Measurements from ENCODE around the gene RND2.
"Not testable (repeated sequence)": the region's sequence is repeated elsewhere in the genome, so short reads cannot be mapped to it uniquely, and the experiment has no call there.

RND2 gene

DNA sequence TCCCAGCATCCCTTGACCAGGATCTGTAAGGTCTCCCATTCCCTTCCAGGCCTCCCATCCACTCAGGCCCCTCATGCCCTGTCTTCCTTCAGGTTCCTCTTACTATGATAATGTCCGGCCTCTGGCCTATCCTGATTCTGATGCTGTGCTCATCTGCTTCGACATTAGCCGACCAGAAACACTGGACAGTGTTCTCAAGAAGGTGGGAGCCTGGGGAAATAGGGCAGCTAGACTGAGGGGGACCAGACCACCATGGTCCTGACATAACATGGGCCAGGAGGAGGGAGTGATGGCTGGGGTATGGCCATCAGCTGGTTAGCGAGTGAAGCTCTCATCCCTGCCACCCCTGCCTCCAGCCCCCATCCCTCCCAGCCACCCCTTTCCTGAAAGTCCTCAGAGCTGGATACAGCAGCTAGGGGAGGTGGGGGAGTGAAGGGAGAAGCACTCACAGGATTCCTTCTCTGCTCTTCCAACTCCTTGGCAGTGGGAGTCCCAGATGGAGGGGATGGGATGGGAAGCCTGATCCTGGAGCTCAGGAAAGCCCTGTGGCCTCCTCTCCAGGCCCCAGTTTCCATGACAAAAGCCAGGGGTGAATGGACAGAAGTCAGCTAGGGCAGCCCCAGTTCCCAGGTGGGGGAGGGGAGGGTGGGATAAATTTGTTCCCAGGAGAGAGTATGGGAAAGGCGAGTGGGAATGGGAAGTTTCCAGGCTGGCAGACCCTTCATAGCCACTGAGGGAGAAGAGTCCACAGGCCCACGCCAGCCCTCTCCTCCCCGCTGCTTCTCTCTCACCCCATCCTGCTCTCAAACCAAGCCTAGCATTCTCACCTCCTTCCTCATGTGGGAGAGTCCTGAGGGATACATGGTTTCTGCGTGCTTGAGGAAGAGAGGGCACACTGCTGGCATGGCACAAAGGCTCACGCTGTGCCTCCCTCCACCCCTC lies 2.3 kb downstream of the RND2 start:
- DNase-seq (ENCODE audit: low read depth), result no peak

GRCh38 chr17:43028221-43028861 lies 3.3 kb downstream of the RND2 start:
- DNase-seq (ENCODE audit: low read depth), result no peak

DNA sequence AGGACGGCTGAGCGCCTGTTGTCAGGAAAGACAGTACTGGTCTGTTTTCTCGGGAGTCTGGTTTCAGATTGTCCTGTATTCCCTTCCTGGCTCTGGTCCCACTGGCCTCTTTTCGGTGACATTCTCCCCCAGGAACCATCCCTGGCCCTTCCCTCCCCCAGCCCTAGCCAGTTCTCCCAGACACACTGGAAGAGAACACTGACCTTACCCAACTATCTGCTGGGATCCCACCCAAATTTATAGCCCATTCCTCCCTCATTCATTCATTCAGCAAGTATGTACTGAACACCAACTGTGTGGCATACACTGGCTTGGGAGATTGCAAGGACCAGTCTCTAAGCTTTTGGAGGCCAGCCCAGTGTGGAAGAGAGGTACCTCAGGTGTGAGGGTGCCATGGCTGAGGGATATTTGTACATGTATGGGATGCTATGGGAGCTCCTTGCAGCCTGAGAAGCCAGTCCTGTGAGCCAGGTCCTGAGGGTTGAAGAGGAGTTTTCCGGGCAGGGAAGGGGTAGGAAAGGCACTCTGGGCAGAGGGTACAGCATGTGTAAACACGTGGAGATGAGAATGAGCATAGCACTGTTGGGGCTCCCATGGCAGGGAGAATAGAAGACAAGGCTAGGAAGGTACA lies 5.2 kb downstream of the RND2 start:
- no peak for DNase-seq (ENCODE audit: low read depth)

DNA sequence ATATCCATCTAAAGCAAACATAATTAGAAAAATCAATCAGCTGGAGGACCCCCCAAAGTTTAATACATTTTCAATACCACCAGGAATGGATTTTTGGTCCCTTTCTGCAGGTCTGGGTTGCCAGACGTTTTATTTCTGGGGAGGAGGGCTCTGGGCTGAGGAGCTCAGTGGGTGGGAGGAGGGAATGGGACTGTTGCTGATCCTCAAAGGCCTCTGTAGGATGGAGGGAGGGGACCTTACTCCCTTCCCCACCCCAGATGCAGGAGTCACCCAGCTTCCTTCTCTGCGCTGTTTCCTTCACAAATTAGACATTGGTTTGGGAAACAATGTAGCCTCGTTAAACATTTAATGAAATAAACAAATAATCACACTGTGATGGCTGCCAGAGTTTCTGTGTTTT lies 6.6 kb downstream of the RND2 start:
- DNase-seq (ENCODE audit: low read depth), result no peak

GRCh38 chr17:43033948-43034881 lies 9.2 kb downstream of the RND2 start:
- no peak for DNase-seq (ENCODE audit: low read depth)

DNA sequence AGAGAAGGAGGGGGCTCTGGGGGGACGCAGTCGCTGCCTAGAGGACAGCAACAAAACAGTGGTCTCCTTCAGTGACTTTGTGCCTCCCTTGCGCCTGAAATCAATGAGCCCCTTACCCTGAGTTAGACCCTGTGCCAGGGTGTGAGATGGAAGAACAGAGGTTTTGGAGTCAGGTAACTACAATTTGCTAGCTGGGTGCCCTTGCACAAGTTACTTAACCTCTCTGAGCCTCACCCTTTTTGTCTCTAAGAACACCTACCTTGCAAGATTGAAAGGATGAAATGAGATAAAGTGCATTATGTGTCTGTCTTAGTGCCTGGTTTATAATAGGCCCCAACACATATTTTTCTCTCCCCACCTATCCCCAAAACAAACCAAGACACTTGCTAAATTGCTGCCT lies 9.9 kb downstream of the RND2 start:
- DNase-seq (ENCODE audit: low read depth), result no peak

- DNase-seq (ENCODE audit: low read depth), result no peak
Observed at GRCh38 chr17:43039646-43040045, 14.6 kb downstream of the RND2 start.

DNA sequence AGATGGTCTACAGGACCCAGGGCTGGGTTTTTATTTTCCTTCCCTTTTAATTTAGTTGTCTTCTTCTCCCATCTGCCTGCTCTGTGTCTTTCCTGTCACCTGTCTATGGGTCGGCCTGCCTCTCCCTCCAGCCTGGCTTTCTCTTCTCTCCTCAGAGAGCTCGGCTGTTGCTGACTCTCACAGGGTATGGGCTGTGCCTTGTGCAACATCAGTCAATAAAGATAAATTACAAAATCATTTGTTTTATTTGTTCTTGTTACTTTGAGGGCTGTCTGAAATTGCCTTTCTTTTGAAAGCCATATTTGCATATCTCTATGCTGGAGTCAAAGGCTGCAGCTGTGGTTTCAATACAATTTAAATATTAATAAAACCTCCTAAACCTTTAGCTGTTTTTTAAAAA lies 15.6 kb downstream of the RND2 start:
- no peak for DNase-seq (ENCODE audit: low read depth)

DNA sequence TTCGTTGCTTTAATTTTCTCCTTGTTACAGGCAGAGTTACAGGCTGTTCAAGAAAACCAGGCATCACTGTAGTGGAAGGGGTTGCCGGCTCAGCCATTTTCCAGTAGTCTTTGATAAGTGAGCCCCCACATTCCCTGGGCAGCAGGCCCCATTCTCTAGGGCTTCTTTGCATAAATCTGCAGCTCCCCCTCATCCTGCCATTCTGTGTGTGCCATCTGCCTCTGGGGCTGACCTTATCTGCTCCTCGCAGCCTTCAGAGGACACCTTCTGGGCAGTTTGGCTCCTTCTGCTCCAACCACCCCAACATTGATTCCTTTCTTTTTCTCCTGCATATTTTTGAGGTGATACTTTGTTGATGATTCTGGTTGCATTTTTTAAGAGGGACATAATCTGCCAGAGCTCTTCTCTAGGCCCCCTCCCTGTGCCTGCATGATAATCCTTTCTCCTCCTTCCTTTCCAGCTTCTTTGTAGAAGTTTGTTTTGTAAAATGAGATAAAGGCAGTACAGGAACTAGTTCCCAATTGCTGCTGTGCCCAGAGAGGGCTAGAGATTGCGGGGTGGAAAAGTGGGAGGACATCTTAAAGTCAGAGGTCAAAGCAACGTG lies 17.1 kb downstream of the RND2 start:
- DNase-seq (ENCODE audit: low read depth), result no peak

GRCh38 chr17:43043307-43043706 lies 18.3 kb downstream of the RND2 start:
- no peak for DNase-seq (ENCODE audit: low read depth)

DNA sequence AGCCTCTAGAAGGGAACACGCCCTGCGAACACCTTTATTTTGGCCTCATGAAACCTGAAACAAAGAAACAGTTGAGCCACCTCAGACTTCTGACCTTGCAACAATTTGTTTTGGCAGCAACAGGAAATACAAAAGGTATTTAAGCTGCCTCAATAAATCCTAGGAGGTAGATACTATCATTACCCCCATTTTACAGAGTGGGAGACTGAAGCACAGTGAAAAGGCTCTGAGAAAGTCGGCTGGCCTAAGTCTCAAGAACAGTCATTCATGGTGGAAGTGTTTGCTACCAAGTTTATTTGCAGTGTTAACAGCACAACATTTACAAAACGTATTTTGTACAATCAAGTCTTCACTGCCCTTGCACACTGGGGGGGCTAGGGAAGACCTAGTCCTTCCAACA lies 19.0 kb downstream of the RND2 start:
- DNase-seq (ENCODE audit: low read depth), result no peak

DNA sequence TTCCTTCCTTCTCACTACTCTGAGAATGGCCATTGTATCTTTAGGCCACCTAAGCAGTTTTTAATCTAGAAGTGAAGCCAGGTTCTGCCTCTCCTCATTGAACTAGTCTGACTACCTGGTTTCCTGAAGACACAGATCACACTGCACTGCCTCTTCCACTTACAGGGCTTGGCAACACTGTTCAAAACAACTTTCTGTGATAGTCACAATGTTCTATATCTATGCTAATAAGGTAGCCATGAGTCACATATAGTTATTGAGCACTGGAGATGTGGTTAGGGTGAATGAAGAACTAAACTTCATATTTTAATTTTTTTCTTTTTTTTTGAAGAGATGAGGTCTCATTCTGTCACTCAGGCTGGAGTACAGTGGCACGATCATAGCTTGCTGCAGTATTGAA lies 26.9 kb downstream of the RND2 start:
- no peak for DNase-seq (ENCODE audit: low read depth)

GRCh38 chr17:43053008-43053407 lies 28.0 kb downstream of the RND2 start:
- not testable (repeated sequence) for DNase-seq (ENCODE audit: low read depth)

DNA sequence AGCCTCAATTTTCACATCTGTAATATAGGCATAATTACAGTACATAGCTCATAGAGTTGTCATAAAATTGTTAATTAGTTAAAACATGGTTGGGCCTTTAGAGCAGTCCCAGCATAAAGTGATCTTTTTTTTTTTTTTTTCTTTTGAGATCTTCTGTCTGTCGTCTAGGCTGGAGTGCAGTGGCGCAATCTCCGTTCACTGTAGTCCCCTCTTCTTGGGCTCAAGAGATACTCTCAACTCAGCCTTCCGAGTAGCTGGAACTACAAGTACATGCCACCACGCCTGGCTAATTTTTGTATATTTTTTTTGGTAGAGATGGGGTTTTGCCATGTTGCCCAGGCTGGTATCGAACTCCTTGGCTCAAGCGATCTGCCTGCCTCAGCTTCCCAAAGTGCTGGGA lies 31.0 kb downstream of the RND2 start:
- no peak for DNase-seq (ENCODE audit: low read depth)

GRCh38 chr17:43062984-43063638 lies 38.1 kb downstream of the RND2 start:
- no peak for DNase-seq (ENCODE audit: low read depth)

DNA sequence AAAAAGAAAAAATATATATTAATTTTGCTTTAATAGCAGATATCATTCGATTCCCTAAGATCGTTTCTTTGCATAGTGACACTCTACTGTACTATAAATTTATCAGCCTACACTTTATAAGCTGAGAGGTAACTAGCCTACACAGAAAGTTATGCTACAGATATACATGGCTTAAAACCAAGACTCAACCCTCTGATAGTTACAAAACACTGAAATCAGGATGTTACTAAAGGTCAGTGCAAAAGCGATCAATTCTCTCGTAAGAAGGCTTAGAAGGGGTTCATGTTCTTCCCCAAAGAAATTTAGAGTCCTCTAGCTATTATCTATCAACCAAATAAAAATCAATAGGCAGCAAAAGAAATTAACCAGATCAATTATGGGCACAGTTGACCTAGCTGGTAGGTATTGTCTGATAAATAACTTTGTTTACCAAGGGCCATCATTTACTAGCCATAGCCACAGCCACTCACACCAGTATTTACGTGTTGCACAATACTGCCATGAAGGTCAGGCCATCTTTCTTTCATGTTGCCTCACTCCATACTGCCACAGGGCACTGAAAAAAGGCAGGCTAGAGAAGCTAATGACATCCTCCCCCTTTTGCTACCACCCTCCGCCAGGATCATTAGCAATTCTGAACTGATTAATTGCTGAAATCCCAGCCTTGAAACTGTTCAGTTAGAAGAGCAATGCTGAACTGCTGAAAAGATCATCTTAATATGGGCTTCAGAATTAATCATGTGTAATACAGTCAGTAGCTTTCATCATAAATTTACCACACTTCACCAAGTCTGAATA lies 43.7 kb downstream of the RND2 start:
- no peak for DNase-seq (ENCODE audit: low read depth)

- no peak for DNase-seq (ENCODE audit: low read depth)
Observed at GRCh38 chr17:43069368-43069898, 44.4 kb downstream of the RND2 start.

GRCh38 chr17:43070257-43070656 lies 45.2 kb downstream of the RND2 start:
- DNase-seq (ENCODE audit: low read depth), result no peak

DNA sequence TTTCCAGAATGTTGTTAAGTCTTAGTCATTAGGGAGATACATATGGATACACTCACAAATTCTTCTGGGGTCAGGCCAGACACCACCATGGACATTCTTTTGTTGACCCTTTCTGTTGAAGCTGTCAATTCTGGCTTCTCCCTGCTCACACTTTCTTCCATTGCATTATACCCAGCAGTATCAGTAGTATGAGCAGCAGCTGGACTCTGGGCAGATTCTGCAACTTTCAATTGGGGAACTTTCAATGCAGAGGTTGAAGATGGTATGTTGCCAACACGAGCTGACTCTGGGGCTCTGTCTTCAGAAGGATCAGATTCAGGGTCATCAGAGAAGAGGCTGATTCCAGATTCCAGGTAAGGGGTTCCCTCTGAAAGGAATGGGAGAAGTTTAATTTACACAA lies 45.8 kb downstream of the RND2 start:
- no peak for DNase-seq (ENCODE audit: low read depth)

GRCh38 chr17:43074869-43075268 lies 49.8 kb downstream of the RND2 start:
- DNase-seq (ENCODE audit: low read depth), result no peak
